Endothelial cell of umbilical vein (primary cell): Measurements from ENCODE around the gene NRF1. TPM values are rescaled to one million over a fixed set of nuclear protein-coding genes. Genes with fewer than 3 reads are reported as not detected.

Experiments
- BruUV-seq: library from RNA; stranded (reverse); fragments of 400-500 nt; replicated peaks from 2 replicates; lab custom pipeline; 2021; lab: Mats Ljungman, UMichigan
- CTCF ChIA-PET: fragments of 300-600, 350-600 bp; sonication (Branson Sonifier 250); formaldehyde crosslinking; loops from one replicate; lab custom pipeline; 2021; ENCODE audit warnings: antibody characterized with exemption, inconsistent platforms; lab: Charles Lee
- POLR2A ChIA-PET: fragments of 300-600, 350-600 bp; sonication (Branson Sonifier 250); formaldehyde crosslinking; loops from one replicate; lab custom pipeline; 2021; ENCODE audit warnings: antibody characterized with exemption, inconsistent platforms; lab: Charles Lee
- DNase-seq: peaks from one replicate; pipeline ENCODE4 v3.0.0-alpha.2; 2011; ENCODE audit warnings: low read depth, low spot score
- FAIRE-seq: peaks from 2 replicates; lab custom pipeline; 2011; peaks lifted over from hg19 to GRCh38; lab: Jason Lieb, UNC
- H2AFZ ChIP-seq: 2 replicates; pipeline ENCODE4 v1.6.0; 2012; ENCODE audit warnings: low read depth, low read length, control low read depth, inconsistent platforms
- H3K27ac ChIP-seq: 2 replicates; pipeline ENCODE4 v1.5.1; 2011; ENCODE audit warnings: low read depth, mild to moderate bottlenecking, control low read depth, low read length, moderate library complexity; ENCODE audit not compliant: insufficient read depth
- H3K27me3 ChIP-seq, 2 experiments: 2 replicates each; pipeline versions ENCODE4 v1.6.0 to v1.6.1; 2011; ENCODE audit warnings: low read length in 2 of 2, mixed read lengths in 1 of 2; ENCODE audit not compliant: control insufficient read depth in 2 of 2, insufficient read depth in 2 of 2
- H3K36me3 ChIP-seq, 2 experiments: 2 replicates in 1 of 2; 3 replicates in 1 of 2; pipeline ENCODE4 v1.5.1; 2011; ENCODE audit warnings: low read length in 2 of 2, mild to moderate bottlenecking in 1 of 2, moderate library complexity in 1 of 2; ENCODE audit not compliant: control insufficient read depth in 2 of 2, insufficient read depth in 2 of 2; ENCODE audit errors: extremely low read depth in 1 of 2
- H3K4me1 ChIP-seq: 3 replicates; pipeline ENCODE4 v1.5.1; 2011; ENCODE audit warnings: mild to moderate bottlenecking, low read length; ENCODE audit not compliant: control insufficient read depth, insufficient read depth; ENCODE audit errors: extremely low read depth
- H3K4me2 ChIP-seq: 2 replicates; pipeline ENCODE4 v1.6.1; 2011; ENCODE audit warnings: low read length, control low read depth, mixed read lengths; ENCODE audit not compliant: insufficient read depth
- H3K4me3 ChIP-seq, 3 experiments: fragments of 200-600 bp in 1 of 3; sonication (generic), shearing (Covaris generic) in 1 of 3; replicated peaks in 1 of 3; 2 replicates each; pipeline ENCODE4 v1.5.1; 2011 to 2016; ENCODE audit warnings: control low read depth in 3 of 3, low read length in 3 of 3, mild to moderate bottlenecking in 2 of 3, inconsistent platforms in 1 of 3, low read depth in 1 of 3, moderate library complexity in 1 of 3; ENCODE audit not compliant: insufficient read depth in 1 of 3
- H3K79me2 ChIP-seq: 2 replicates; pipeline ENCODE4 v1.6.0; 2012; ENCODE audit warnings: low read length, inconsistent platforms; ENCODE audit not compliant: control insufficient read depth, insufficient read depth
- H3K9ac ChIP-seq: replicated peaks from 2 replicates; pipeline ENCODE3; 2011; ENCODE audit warnings: low read length, control low read depth; ENCODE audit not compliant: insufficient read depth; ENCODE audit errors: extremely low read depth
- H3K9me1 ChIP-seq: replicated peaks from 3 replicates; pipeline ENCODE4 v1.6.0; 2011; ENCODE audit warnings: mild to moderate bottlenecking, low read length; ENCODE audit not compliant: control insufficient read depth, insufficient read depth; ENCODE audit errors: extremely low read depth
- H3K9me3 ChIP-seq: replicated peaks from 2 replicates; pipeline ENCODE4 v1.5.1; 2012; ENCODE audit warnings: low read length, inconsistent platforms; ENCODE audit not compliant: control insufficient read depth, insufficient read depth
- H4K20me1 ChIP-seq: replicated peaks from 2 replicates; pipeline ENCODE3; 2011; ENCODE audit warnings: mild to moderate bottlenecking, low read length; ENCODE audit not compliant: control insufficient read depth, insufficient read depth; ENCODE audit errors: extremely low read depth
- CTCF ChIP-seq, 2 donors: IDR thresholded peaks; 1 replicate in 1 of 2; 2 replicates in 1 of 2; pipeline ENCODE4 v1.5.1; 2011; ENCODE audit warnings: low read length in 2 of 2, mild to moderate bottlenecking in 2 of 2, moderate library complexity in 2 of 2, control low read depth in 1 of 2, inconsistent platforms in 1 of 2, low read depth in 1 of 2; ENCODE audit not compliant: insufficient read depth in 1 of 2; ENCODE audit errors: extremely low read depth in 1 of 2
- EZH2 ChIP-seq: IDR thresholded peaks from 2 replicates; pipeline ENCODE4 v1.6.1; 2012; ENCODE audit warnings: borderline replicate concordance, low read depth, mild to moderate bottlenecking, moderate library complexity, low read length, inconsistent platforms; ENCODE audit not compliant: severe bottlenecking
- FOS ChIP-seq: IDR thresholded peaks from 2 replicates; pipeline ENCODE4 v1.6.1; 2011; ENCODE audit warnings: mild to moderate bottlenecking, low read length, moderate library complexity, borderline replicate concordance; ENCODE audit not compliant: insufficient read depth
- GATA2 ChIP-seq: IDR thresholded peaks from 2 replicates; pipeline ENCODE4 v1.7.0; 2011; ENCODE audit warnings: low read depth, mild to moderate bottlenecking, moderate library complexity, mixed read lengths, low read length; ENCODE audit not compliant: insufficient read length, insufficient read depth
- JUN ChIP-seq: IDR thresholded peaks from 2 replicates; pipeline ENCODE4 v1.6.1; 2011; ENCODE audit warnings: borderline replicate concordance, low read depth; ENCODE audit not compliant: insufficient read length, insufficient read depth
- MAX ChIP-seq: IDR thresholded peaks from 2 replicates; pipeline ENCODE4 v1.6.1; 2011; ENCODE audit not compliant: insufficient read depth, insufficient read length
- MYC ChIP-seq: IDR thresholded peaks from one replicate; pipeline ENCODE4 v1.6.1; 2011; ENCODE audit warnings: mild to moderate bottlenecking, low read depth, low read length
- POLR2A ChIP-seq: IDR thresholded peaks from 2 replicates; pipeline ENCODE4 v1.6.1; 2012; ENCODE audit warnings: low read depth, mild to moderate bottlenecking, control low read depth, low read length
- POLR2AphosphoS5 ChIP-seq: IDR thresholded peaks from 2 replicates; pipeline ENCODE4 v1.6.1; 2012; ENCODE audit warnings: low read depth, mild to moderate bottlenecking, control low read depth, low read length, moderate library complexity; ENCODE audit not compliant: insufficient read depth
- dilution Hi-C: fragments of 300-500 bp; cut with MboI; formaldehyde crosslinking; loops from one replicate; pipeline ENCODE4 v1.15.0; 2019; ENCODE audit warnings: low sequenced_read_pairs; ENCODE audit not compliant: extremely low pct_ligation_motif_present
- intact Hi-C: fragments of 100-400 bp; cut with micrococcal nuclease; formaldehyde crosslinking; loops from one replicate; pipeline ENCODE4 v1.10.0; 2022
- polyA plus RNA-seq, 4 experiments: library from polyadenylated mRNA; depleted of rRNA in 3 of 4; stranded (reverse) in 3 of 4; unstranded in 1 of 4; fragments of >200 nt; gene quantifications; 2 replicates each; pipeline versions ENCODE4 v1.2.1 to v1.2.3, GENCODE V29; 2011 to 2012; ENCODE audit warnings: missing spikeins in 1 of 4
- total RNA-seq: library from RNA; stranded (reverse); gene quantifications from 2 replicates; pipeline ENCODE4 v1.2.3, GENCODE V29; 2021

Gene NRF1
- total and polyA plus RNA-seq, 2 donors (not counting 3 experiments of a cell fraction or from before 2014, with no cell fraction given): 14.6 to 20.3 TPM

- H3K9ac ChIP-seq: no peak overlapping the region
- no peaks in the 10 kb centered on the region for H3K4me1 ChIP-seq
- H4K20me1 ChIP-seq: no peaks in the 10 kb centered on the region
- intact Hi-C loops (no loop called here), dilution Hi-C loops (no loop called here)
- H3K9me1 ChIP-seq: no peaks in the 10 kb centered on the region
- no peak for FAIRE-seq
- CTCF ChIA-PET: interaction anchor here (0.9 to 2.7 kb wide), 5 partner anchors 8 to 355 kb away, joined by 3 to 12 read pairs (median 3); no protein-coding TSS in a partner anchor
- no peak for TF ChIP-seq MAX
- TF ChIP-seq FOS: no peak
- no peak for TF ChIP-seq CTCF (IDR thresholded peaks at IDR 0.05; ENCODE audit: extremely low read depth in 1 of 2, insufficient read depth in 1 of 2, low read depth in 1 of 2, low read length in 2 of 2)
- TF ChIP-seq GATA2: no peak
- TF ChIP-seq POLR2A: no peak
- TF ChIP-seq JUN: no peak
- no peak for TF ChIP-seq EZH2
- no peak for TF ChIP-seq POLR2AphosphoS5
- TF ChIP-seq MYC: no peak
- POLR2A ChIA-PET: no interaction called here
- H3K27me3 ChIP-seq: no peaks in the 10 kb centered on the region
- no peak overlapping the region for H2AFZ ChIP-seq
- H3K36me3 ChIP-seq: peaks cover 6 to 8% of the 10 kb centered on the region in 2 experiments
- H3K9me3 ChIP-seq: no peaks in the 10 kb centered on the region
- no peak overlapping the region for H3K27ac ChIP-seq
- no TSS peak for BruUV-seq
- no peak overlapping the region for H3K4me2 ChIP-seq
- no peak overlapping the region for H3K4me3 ChIP-seq
- no peak for DNase-seq
- H3K79me2 ChIP-seq: peaks cover 9% of the 10 kb centered on the region
Measured at GRCh38 chr7:129655811-129656210, 44.3 kb downstream of the NRF1 start.
